ENCODE results near the gene CBX8. TPM values are rescaled to one million over a fixed set of nuclear protein-coding genes. Genes with fewer than 3 reads are reported as not detected.

The CBX8 gene
- total RNA-seq, 1 experiment from 2014 or later: 11.3 TPM

DNA sequence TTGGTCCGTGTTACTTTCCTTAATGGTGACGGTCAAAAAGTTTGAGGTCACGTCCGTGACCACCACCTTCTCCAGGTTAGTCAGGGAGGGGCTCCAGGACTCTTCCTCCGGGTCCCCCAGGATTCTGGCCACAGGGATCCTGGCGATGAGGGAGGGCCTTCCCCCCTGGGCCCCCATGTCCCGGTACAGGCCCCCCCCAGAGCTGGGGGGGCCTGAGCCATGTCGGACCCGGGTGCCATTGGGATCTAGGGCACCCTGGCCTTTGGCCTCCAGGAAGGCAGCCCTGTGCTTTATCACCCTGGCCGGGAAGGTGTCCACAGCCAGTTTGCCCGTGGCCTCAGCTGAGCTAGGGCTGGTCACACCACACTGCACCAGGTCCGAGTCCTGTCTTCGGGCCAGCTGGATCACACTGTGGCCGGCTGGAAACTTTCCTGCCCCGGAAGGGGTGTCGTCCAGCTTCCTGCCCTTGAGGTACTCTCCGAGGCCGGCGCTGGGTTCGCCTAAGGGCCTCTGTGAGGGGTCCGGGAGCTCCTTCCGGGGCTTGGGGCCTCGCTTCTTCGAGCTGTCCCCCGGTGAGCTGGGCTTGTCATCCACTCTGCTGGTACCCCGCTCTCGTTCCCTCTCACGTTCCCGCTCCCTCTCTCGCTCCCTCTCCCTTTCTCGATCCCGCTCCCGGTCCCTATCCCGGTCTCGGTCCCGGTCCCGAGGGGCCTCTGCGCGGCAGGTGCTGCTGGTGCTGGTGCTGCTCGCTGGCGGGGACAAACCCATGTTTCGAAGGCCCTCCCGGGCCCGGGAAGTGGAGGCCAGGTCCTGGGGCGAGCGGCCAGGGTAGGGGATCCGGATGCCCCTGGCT lies 2.0 kb downstream of the CBX8 start:
- no peak overlapping the region for H3K4me2 ChIP-seq (ENCODE audit: low read length)
- peaks cover 34% of the 10 kb centered on the region for H3K4me1 ChIP-seq (ENCODE audit: insufficient read depth, low read length)
- peaks cover 3% of the 10 kb centered on the region; the same call in 1 of the 2 replicates for H4K20me1 ChIP-seq (ENCODE audit: low read length)
- no peaks in the 10 kb centered on the region for H3K9me2 ChIP-seq (replicated peaks; ENCODE audit: low read length)
- 0 out of 2 replicates have a peak, but pooled peaks cover 6% of the 10 kb centered on the region for H3K36me3 ChIP-seq (ENCODE audit: low read depth, low read length)
- H3K4me3 ChIP-seq (ENCODE audit: low read length): no peak overlapping the region
- no peak overlapping the region for H2AFZ ChIP-seq (ENCODE audit: low read length)
- CTCF ChIA-PET: no interaction called here
- intact Hi-C loops (cut with micrococcal nuclease): loop anchor here (5.0 kb wide), 2 partner anchors 47 to 122 kb away; no protein-coding TSS in a partner anchor
- H3K79me2 ChIP-seq (ENCODE audit: low read length): peaks cover 22% of the 10 kb centered on the region
- TF ChIP-seq CTCF (conservative IDR thresholded peaks at IDR 0.05; ENCODE audit: low read depth, low read length) (no peak), EZH2 (IDR thresholded peaks at IDR 0.05; ENCODE audit: low read length, unreplicated experiment) (no peak), EZH2phosphoT487 (IDR thresholded peaks at IDR 0.05; ENCODE audit: borderline replicate concordance, low read length) (no peak)
- DNase-seq (no peak), ATAC-seq (no peak)
- BruUV-seq (replicated peaks): no TSS peak
- no peaks in the 10 kb centered on the region for H3F3A ChIP-seq (ENCODE audit: low read length, unreplicated experiment)
- H3K9ac ChIP-seq (ENCODE audit: low read length): no peak overlapping the region
- no peaks in the 10 kb centered on the region for H3K9me3 ChIP-seq (ENCODE audit: low read length)
- no peak overlapping the region for H3K27ac ChIP-seq (ENCODE audit: low read length)
- H3K27me3 ChIP-seq (ENCODE audit: low read length): peaks cover 31% of the 10 kb centered on the region
- POLR2A ChIA-PET (ENCODE audit: unreplicated experiment): no interaction called here

- H3K4me2 ChIP-seq (ENCODE audit: low read length): no peak overlapping the region
- no peak overlapping the region for H2AFZ ChIP-seq (ENCODE audit: low read length)
- ChIA-PET CTCF (no interaction called here), POLR2A (ENCODE audit: unreplicated experiment) (no interaction called here)
- H3K36me3 ChIP-seq (ENCODE audit: low read depth, low read length): 0 out of 2 replicates have a peak, but pooled peaks cover 6% of the 10 kb centered on the region
- no peak for DNase-seq
- no peaks in the 10 kb centered on the region for H3K9me2 ChIP-seq (replicated peaks; ENCODE audit: low read length)
- H3K27ac ChIP-seq (ENCODE audit: low read length): no peak overlapping the region
- peaks cover 3% of the 10 kb centered on the region for H3F3A ChIP-seq (ENCODE audit: low read length, unreplicated experiment)
- peaks cover 22% of the 10 kb centered on the region for H3K27me3 ChIP-seq (ENCODE audit: low read length)
- TF ChIP-seq EZH2 (IDR thresholded peaks at IDR 0.05; ENCODE audit: low read length, unreplicated experiment): no peak
- intact Hi-C loops (cut with micrococcal nuclease): loop anchor here (5.0 kb wide), 1 partner anchor 123 kb away; no protein-coding TSS in a partner anchor
- H3K79me2 ChIP-seq (ENCODE audit: low read length): peaks cover 22% of the 10 kb centered on the region
- no peak overlapping the region for H3K9ac ChIP-seq (ENCODE audit: low read length)
- no peak overlapping the region for H3K4me3 ChIP-seq (ENCODE audit: low read length)
- peaks cover 26% of the 10 kb centered on the region for H3K4me1 ChIP-seq (ENCODE audit: insufficient read depth, low read length)
- no peaks in the 10 kb centered on the region for H3K9me3 ChIP-seq (ENCODE audit: low read length)
- no TSS peak for BruUV-seq (replicated peaks)
- H4K20me1 ChIP-seq (ENCODE audit: low read length): peaks cover 3% of the 10 kb centered on the region; the same call in 1 of the 2 replicates
- no peak for ATAC-seq
Observed at GRCh38 chr17:79793924-79794304, 3.0 kb downstream of the CBX8 start.

DNA sequence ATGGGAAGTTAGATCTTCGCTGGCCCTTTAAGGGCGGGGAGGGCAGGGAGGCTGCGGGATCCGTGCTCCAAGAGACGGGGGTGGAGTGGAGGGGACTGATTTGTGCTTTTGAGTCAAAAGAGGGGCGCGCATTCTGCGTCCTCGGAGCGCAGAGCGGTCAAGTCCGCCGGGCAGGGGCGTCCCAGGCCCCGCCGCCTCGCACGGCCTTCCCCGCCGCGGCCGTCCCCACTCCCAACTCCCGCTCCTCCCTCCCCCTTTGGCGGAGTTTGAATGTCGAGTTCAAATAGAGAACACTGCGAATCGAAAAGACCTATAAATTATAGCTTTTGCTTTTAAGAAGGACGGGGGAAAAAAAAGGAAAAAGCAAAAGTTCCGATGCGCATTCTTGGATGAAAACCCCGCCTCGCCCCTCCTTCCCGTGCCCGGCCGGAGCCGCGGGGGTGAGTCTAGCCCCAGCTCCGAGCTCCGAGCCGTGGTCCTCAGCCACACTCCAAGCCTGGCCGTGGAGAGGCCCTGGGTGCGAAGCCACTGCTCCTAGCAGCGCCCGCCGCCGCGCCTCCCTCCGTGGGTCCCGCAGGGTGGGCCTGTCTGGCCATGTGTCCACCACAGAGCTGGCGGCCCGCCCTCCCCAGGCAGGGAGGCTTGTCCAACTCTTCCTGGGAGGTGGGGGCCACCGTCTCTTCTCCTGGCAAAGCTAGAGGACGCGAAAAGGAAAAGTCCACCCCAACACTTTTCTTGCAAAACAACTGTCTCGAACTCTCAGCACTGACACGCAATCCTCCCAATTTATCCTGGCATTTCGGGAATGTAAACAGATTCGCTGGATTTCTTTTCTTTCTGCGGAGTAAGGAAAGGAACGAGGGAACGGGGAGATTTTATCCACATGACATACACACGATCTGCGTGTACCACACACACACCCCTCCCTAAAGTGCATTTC lies 3.6 kb downstream of the CBX8 start:
- H3K27ac ChIP-seq (ENCODE audit: low read length): no peak overlapping the region

More for the DNA sequence above, 3.6 kb downstream of the CBX8 start:
- no TSS peak for BruUV-seq (replicated peaks)
- DNase-seq (no peak), ATAC-seq (no peak)
- H3K4me2 ChIP-seq (ENCODE audit: low read length): no peak overlapping the region
- no peaks in the 10 kb centered on the region for H3K9me2 ChIP-seq (replicated peaks; ENCODE audit: low read length)
- no peak for TF ChIP-seq EZH2 (IDR thresholded peaks at IDR 0.05; ENCODE audit: low read length, unreplicated experiment)
- TF ChIP-seq EZH2phosphoT487 (IDR thresholded peaks at IDR 0.05; ENCODE audit: borderline replicate concordance, low read length): no peak
- H3K4me1 ChIP-seq (ENCODE audit: insufficient read depth, low read length): peaks cover 20% of the 10 kb centered on the region
- H3K36me3 ChIP-seq (ENCODE audit: low read depth, low read length): 0 out of 2 replicates have a peak, but pooled peaks cover 6% of the 10 kb centered on the region
- no peak overlapping the region for H3K9ac ChIP-seq (ENCODE audit: low read length)
- H2AFZ ChIP-seq (ENCODE audit: low read length): no peak overlapping the region
- CTCF ChIA-PET: no interaction called here
- peaks cover 22% of the 10 kb centered on the region for H3K79me2 ChIP-seq (ENCODE audit: low read length)
- H3K27me3 ChIP-seq (ENCODE audit: low read length): peaks cover 15% of the 10 kb centered on the region
- H4K20me1 ChIP-seq (ENCODE audit: low read length): peaks cover 3% of the 10 kb centered on the region; the same call in 1 of the 2 replicates
- peaks cover 3% of the 10 kb centered on the region for H3F3A ChIP-seq (ENCODE audit: low read length, unreplicated experiment)
- H3K4me3 ChIP-seq (ENCODE audit: low read length): no peak overlapping the region
- intact Hi-C loops (cut with micrococcal nuclease): loop anchor here (5.0 kb wide), 1 partner anchor 124 kb away; no protein-coding TSS in a partner anchor
- POLR2A ChIA-PET (ENCODE audit: unreplicated experiment): no interaction called here
- no peaks in the 10 kb centered on the region for H3K9me3 ChIP-seq (ENCODE audit: low read length)
